Transverse colon (tissue), 3 donors: ENCODE data around the gene BTG2.

Experiments
- POLR2A ChIP-seq: fragments of 450-650 bp; IDR thresholded peaks from one replicate; pipeline ENCODE4 v1.6.1; 2016; ENCODE audit warnings: antibody characterized with exemption, mild to moderate bottlenecking, moderate library complexity
- TF ChIP-seq, protein P1 (sequence below), 5 experiments: fragments of 200-600 bp in 3 of 5; fragments of 450-650 bp in 2 of 5; sonication (generic) in 3 of 5; IDR thresholded peaks; 1 replicate in 2 of 5; 2 replicates in 3 of 5; pipeline ENCODE4 v1.5.1; 2016 to 2017; ENCODE audit warnings: antibody characterized with exemption in 5 of 5, inconsistent platforms in 3 of 5, mild to moderate bottlenecking in 2 of 5, moderate library complexity in 1 of 5

DNA sequence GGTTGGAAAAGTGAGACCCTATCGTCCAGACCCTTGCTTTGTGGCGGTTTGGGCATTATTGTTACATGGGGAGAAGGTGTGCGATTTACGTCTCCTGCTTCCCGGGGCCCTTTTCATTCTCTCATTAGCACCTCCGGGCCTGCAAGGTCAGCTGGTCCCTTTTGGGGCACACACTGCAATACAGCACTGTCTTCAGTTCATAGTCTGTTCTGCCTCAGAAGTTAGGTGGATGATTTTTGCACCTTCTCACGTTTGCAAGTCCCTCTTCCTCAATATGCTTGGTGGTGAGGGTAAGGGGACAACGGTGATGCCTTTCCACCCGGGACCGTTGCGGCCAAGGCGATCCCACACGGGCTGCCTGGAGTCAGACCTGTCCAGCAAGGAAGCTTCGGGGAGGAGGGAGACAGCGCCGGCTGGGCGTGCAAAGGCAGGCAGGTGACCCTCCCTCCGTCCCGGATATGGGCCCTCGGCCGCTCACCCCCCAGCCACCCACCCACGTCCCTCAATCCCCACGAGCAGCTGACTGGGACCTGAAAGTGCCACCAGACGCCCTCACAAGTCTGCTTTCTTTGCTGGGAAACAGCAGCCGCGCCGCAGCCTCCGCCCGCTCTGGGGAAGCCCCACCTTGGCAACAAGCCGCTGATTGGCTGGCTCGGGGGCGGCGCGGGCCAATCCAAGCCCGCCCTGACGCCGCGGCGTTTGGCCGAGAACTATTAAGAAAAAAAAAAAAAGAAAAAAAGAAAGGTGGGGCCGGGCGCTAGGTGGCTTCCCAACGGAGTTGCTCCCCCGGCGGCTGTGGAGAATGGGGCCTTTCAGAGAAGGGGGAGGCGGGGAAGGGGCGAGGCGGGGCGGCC is 21.7 kb downstream of the BTG2 start:
- TF ChIP-seq, protein P1, sequence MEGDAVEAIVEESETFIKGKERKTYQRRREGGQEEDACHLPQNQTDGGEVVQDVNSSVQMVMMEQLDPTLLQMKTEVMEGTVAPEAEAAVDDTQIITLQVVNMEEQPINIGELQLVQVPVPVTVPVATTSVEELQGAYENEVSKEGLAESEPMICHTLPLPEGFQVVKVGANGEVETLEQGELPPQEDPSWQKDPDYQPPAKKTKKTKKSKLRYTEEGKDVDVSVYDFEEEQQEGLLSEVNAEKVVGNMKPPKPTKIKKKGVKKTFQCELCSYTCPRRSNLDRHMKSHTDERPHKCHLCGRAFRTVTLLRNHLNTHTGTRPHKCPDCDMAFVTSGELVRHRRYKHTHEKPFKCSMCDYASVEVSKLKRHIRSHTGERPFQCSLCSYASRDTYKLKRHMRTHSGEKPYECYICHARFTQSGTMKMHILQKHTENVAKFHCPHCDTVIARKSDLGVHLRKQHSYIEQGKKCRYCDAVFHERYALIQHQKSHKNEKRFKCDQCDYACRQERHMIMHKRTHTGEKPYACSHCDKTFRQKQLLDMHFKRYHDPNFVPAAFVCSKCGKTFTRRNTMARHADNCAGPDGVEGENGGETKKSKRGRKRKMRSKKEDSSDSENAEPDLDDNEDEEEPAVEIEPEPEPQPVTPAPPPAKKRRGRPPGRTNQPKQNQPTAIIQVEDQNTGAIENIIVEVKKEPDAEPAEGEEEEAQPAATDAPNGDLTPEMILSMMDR (IDR thresholded peaks at IDR 0.05), result no peak
- TF ChIP-seq POLR2A, result peak; percentile 91
